HG03520 (cell line): ENCODE data around the gene ZNF48.

Source experiments
- ATAC-seq: cut with Tn5 transposase; IDR thresholded peaks from one replicate; pipeline ENCODE4 v1.9.1; 2021; ENCODE audit warnings: mild to moderate bottlenecking, moderate library complexity; ENCODE audit not compliant: unreplicated experiment

The ZNF48 gene

DNA sequence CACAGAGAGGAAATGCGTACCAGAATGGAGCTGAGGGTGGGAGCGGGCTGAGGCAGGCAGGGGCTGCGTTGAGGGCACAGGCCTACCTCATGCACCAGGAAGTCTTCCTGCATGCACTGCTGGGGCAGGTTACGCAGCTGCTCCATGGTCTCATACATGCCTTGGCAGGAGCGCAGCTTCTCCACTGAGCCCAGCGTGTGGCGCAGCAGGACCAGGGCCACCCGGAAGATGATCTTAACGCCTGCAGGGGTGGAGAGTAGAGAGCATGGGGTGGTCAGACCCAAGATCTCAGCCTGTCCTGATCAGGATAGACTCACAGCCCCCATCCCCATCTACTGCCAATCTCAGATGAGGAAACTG, 36.7 kb upstream of the ZNF48 start:
- ATAC-seq: no peak

DNA sequence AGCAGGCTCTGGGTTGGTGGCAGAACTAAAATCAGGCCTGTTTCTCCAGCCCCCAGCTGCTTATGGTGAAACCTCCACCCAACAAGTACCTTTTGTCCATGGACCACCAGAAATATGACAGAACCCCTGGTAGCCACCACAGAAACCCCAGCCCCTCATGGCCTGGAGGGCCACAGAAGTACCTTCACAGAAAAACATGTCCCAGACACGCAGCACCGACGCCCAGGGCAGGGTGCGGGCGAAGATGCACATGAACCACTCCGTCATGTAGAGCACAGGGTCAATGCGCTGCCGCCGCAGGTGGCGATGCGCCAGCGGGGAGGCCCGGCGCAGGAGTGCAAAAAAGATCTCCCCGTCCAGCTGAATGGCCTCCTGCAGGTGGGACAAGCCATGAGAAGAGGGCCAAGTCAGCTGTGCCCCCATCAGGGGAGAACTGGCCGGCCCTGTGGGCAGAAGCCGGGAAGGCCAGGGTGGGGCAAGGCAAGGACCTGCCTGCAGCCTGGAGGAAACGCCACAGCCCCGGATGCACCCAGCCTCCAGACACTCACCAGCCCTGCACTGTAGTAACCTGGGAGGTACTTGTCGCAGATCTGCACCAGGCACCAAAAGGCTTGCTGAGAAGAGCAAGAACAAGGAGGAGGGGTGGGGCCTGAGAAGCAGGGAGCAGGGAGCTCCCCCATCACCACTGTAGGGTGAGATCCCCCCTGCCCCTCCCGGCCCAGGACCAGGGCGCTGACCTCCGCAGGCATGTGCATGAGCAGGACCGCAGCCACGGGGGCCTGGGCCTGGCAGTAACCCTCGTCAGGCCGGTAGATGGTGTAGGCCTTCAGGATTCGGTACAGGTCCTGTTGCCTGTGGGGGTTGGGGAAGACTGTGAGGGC, 36.0 kb upstream of the ZNF48 start:
- ATAC-seq: no peak

- no peak for ATAC-seq
Measured at GRCh38 chr16:30359871-30360170, 35.4 kb upstream of the ZNF48 start.

DNA sequence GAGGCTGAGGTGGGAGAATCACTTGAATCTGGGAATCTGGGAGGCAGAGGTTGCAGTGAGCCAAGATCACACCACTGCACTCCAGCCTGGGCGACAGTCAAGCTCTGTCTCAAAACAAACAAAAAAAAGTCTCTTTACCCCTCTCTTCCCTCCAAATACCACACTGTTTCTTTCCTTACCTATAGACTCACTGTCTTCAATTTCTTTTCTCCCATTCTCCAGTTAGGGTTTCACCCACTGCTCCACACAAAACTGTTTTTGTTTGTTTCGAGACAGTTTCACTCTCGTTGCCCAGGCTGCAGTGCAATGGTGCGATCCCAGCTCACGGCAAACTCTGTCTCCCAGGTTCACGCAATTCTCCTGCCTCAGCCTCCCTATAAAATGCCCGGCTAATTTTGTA, 34.0 kb upstream of the ZNF48 start:
- no peak for ATAC-seq

- no peak for ATAC-seq
Measured at GRCh38 chr16:30365200-30365599, 30.0 kb upstream of the ZNF48 start.

DNA sequence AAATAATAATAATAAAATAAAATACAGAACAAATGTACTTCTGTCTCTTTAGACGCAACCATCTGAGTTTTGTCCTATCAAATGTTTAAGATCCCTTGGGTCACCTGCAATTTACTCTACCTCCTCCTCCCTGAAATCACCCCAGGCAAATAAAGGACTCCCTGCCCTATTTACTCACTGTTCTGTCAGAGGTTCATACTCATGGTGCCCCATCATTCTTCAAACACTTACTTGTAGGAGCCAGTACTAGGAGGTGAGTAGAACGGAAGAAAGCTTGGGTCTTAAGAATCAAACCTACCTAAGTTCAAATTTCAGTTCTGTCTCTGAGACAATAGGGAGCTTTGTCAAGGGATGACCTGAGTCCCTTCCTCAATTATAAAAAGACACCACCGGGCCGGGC, 28.7 kb upstream of the ZNF48 start:
- no peak for ATAC-seq

GRCh38 chr16:30367349-30368009, 27.7 kb upstream of the ZNF48 start:
- no peak for ATAC-seq

GRCh38 chr16:30368122-30368791, 27.0 kb upstream of the ZNF48 start:
- no peak for ATAC-seq

DNA sequence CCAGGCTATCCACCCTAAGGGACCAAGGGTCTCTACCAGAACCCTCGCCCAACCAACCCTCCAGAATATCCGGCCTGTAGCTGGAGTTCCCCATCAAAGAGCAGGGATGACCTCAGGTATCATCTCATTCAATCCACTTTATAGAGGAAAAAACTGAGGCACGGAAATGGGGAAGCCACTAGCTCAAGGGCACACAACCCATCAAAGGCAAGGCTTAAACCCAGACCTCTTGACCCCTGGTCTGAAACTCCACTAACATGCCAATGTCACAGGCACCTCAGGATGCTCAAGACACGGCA, 26.5 kb upstream of the ZNF48 start:
- no peak for ATAC-seq

GRCh38 chr16:30369091-30369937, 25.9 kb upstream of the ZNF48 start:
- no peak for ATAC-seq

DNA sequence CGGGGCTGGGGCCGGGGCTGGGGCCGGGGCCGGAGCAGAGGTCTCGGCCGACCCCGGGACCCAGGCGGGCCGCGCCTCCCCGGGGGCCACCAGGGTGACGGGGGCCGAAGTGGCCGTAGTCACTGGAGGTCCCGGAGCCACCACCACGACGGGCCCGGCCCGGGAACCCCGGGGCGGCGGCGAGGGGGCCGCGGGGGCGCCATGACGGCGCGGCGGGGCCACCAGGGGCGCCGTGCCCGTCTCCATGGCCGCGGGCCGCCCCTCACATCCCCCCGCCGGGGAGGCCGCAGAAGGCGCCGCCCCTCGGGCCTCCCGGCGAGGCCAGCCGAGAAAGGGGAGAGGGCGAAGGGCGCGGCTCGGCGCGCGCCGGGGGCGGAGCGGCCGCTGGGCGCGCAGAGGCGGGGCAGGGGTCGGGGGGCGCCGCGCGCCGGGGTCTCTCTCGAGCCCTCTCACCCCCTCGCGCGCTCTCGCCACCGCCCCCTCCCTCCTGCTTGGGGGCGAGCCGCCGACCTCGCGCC, 25.2 kb upstream of the ZNF48 start:
- ATAC-seq: no peak

- peak; percentile 67 for ATAC-seq
Measured at GRCh38 chr16:30370456-30371247, 24.6 kb upstream of the ZNF48 start, which contains the start of gene TBC1D10B. Gene TBC1D10B, minus strand, starts transcription at chr16:30370494. Its CDS starts 311 bp downstream, at chr16:30370183.

DNA sequence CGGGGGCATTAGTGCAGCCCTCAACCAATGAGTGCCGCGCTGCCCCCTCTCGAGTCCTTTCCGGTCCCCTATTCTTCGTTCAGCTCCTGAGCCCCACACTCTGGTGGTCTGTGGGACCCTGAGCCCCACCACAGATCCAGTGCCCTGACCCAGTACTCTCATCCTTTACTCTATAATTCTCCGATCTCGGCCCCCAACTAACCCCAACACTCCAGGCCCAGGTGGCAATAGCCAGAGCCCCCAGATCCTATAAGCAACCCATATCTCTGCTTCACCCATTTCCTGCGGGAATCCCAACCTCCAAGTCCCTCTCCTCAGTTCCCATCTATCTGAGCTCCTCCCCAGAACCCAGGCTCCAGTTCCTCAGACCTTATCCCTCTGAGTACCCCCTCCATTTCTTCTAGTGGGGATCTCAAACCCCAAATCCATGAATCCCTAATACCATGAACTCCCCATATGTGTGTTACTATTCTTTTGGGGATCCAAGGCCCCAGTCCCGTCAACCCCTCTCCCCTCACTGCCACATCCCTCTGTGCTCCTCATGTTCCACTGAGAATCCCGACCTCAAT, 23.9 kb upstream of the ZNF48 start:
- ATAC-seq: no peak

DNA sequence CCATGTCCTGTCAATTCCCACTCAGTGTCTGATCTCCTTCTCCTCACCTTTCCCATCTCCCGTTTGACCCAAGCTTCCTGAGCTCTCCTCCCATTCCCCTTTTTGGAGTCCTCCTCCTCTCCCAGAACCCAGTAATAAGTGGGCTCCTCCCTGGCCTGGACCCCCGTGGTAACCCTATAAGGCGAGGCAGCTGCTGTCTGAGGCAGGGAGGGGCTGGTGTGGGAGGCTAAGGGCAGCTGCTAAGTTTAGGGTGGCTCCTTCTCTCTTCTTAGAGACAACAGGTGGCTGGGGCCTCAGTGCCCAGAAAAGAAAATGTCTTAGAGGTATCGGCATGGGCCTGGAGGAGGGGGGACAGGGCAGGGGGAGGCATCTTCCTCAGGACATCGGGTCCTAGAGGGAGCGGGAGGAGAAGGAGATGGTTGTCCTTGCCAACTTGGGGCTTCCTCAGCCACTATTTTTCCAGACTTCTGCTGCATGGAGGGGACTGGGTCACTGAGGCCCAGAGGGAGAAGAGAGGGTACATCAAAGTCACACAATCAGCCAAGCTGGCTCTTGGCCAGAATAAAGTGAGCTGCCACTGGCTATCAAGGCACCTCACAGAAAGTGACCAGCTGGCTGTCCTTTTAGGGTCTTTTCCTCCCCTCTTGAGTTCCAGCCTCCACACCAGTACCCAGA, 23.0 kb upstream of the ZNF48 start:
- no peak for ATAC-seq

- no peak for ATAC-seq
Measured at GRCh38 chr16:30372725-30373124, 22.5 kb upstream of the ZNF48 start.

DNA sequence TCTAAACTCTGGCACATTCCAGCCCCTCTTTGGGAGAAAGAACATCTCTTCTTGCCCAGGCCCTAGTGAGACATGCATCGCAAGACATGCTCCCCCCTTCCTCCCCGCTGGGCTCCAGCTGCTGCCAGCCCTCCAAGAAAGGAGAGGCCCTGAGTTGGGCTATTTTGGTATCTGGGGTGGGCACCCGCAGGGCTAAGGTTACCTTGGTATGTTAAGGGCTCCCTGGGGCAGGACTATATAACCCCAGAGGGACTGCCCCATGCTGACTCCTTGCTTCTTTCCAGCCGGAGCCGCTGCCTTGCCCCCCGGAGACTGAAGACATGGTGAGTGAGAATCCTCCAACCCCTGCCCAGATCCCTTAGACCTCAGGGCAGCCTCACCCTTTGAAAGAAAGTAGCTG, 20.7 kb upstream of the ZNF48 start, which contains the start of gene MYL11:
Gene MYL11, plus strand, starts transcription at position 265 of the 400 bp plus-strand sequence. Its CDS starts 56 bp downstream, at position 321.
- no peak for ATAC-seq

DNA sequence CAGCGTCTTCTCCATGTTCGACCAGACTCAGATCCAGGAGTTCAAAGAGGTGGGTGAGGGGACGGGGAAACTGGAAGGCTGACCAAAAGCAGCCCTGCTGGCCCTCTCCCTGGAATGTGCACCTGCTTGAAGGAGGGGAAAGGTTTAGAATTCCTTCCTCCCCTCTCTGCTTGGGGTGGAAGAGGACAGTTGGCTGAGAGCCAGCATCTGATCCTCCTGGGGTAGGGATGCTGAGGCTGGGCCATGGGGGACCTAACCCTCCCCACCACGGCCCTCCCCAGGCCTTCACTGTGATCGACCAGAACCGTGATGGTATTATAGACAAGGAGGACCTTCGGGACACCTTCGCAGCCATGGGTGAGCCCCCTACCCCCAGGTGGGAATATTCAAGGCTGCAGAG, 19.4 kb upstream of the ZNF48 start:
- no peak for ATAC-seq

GRCh38 chr16:30376461-30376902, 18.7 kb upstream of the ZNF48 start:
- ATAC-seq: no peak
